GM12801 (cell line): ENCODE results near the gene ASGR1.

Experiments
- TF ChIP-seq, protein P1 (sequence below): IDR thresholded peaks from one replicate; pipeline ENCODE4 v1.5.1; 2011; ENCODE audit warnings: control low read depth; ENCODE audit not compliant: insufficient read length; ENCODE audit errors: extremely low read depth

Gene ASGR1

DNA sequence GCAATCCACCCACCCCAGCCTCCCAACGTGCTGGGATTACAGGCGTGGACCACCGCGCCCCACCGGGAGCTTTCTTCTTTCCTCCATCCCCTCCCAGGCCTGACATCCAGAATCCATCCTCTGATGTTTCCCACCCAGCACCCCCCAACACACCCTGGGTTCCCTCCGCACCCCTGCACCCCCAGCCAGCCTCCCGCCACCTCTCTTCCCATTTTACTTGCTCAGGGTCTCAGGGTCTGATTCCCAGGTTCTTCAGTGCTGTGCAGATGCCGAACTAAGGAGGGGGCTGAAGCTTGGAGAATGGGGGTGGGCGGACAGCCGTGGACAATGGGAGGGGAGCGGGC lies 225 bp downstream of the ASGR1 start:
- TF ChIP-seq, protein P1, sequence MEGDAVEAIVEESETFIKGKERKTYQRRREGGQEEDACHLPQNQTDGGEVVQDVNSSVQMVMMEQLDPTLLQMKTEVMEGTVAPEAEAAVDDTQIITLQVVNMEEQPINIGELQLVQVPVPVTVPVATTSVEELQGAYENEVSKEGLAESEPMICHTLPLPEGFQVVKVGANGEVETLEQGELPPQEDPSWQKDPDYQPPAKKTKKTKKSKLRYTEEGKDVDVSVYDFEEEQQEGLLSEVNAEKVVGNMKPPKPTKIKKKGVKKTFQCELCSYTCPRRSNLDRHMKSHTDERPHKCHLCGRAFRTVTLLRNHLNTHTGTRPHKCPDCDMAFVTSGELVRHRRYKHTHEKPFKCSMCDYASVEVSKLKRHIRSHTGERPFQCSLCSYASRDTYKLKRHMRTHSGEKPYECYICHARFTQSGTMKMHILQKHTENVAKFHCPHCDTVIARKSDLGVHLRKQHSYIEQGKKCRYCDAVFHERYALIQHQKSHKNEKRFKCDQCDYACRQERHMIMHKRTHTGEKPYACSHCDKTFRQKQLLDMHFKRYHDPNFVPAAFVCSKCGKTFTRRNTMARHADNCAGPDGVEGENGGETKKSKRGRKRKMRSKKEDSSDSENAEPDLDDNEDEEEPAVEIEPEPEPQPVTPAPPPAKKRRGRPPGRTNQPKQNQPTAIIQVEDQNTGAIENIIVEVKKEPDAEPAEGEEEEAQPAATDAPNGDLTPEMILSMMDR: no peak

DNA sequence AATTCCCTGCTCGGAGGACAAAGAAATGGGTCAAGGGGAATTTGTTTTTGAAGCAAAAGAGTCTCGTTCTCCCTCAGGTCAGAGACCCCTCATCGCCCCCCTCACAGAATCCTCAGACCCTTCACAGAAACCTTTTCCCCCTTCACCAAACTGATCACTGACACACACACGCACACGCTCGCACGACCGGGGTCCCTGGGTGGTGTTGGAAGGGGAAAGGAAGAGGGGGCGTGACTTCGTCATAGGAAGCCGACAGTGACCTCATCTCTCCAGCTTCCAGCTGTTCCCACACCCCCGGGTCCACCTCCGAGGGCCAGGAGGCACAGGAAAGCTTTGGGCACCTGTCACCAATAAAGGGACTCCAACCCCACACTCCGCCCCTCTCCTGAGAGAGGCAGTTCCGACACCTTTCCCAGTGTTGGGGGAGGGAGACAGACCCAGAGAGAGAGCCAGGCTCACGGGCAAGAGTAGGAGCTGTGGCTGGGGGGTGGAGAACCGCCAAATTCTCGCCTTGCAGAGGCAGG lies 1.2 kb downstream of the ASGR1 start:
- TF ChIP-seq, protein P1: no peak

DNA sequence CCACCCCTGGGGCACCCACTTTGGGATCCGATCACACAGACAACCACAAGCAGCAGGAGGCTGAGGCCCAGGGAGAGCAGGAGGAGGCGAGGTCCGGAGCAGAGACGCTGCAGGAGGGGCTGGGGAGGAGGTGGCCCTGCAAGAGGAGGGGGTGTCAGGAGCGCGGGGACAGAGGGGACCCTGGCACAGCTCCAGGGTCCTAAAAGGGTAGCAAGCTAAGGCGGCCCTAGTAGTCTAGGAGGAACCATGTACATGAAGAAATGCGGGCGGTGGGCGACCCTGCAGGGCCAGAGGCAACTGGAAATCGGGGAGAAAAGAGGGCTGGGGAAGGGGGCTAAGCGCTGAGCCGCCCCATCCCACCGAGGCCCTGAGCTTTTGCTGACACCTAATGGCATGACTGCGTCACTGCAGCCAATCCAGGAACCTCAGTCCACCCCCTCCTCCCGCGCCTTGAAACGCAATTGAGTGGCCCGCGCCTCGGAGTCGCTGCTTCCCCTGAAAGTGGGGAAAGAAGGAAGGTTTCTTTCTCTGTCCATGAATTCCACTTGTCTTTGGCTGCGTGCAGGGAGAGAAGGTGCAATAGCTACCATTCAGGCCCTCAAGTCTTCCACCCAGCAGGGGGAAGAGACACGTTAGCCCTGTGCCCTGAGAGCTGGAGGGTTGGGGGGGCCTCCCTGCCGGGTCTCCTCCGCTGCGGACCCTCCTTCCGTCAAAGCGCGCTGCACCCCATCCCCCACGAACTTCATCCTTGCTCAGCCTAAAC lies 1.8 kb downstream of the ASGR1 start:
- TF ChIP-seq, protein P1: no peak

DNA sequence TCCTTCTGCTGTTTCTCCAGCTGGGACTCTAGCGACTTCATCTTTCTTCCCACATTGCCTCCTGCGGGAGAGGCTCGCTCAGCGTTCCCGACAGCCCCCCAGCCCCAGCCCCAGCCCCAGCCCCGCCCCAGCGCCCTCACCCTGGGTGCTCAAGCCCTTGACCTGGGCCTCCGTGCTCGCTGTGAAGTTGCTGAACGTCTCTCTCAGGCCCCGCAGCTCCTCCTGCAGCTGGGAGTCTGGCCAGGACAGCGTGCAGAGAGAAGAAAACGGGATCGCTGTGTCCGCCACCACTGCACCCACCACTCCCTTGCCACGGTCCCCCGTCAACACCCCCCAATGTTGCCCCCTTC lies 2.4 kb downstream of the ASGR1 start:
- TF ChIP-seq, protein P1: no peak

DNA sequence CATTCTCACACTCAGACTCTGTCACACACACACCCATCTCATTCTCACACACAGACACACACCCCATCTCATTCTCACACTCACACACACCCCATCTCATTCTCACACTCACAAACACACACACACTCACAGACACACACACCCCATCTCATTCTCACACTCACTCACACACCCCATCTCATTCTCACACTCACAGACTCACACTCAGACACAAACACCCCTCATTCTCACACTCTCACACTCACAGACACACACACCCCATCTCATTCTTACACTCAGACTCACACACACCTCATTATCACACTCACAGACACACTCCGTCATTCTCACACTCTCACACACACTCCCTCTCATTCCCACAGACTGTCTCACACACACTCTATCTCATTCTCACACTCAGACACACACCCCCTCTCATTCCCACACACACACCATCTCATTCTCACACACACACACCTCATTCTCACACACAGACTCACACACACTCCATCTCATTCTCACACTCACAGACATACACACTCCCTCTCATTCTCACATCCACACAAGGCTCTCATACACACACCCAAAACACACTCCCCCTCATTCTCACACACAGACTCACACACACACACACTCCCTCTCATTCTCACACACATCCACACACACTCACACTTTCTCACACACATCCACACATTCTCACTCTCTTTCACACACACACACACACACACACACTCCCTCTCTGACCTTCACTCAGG lies 2.9 kb downstream of the ASGR1 start:
- TF ChIP-seq, protein P1: no peak

DNA sequence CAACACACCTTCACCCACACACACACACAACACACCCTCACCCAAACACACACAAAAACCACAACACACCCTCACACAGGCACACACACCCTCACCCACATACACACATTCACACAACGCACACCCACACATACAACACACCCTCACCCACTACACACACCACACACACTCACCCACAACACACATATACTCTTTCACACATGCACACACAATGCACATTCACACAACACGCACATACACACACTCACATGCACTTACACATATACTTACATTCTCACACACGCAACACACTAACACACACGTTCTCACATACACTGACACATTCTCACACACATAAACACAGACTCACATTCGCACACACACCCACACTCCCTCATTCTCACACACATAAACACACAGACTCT lies 3.8 kb downstream of the ASGR1 start:
- TF ChIP-seq, protein P1: no peak

DNA sequence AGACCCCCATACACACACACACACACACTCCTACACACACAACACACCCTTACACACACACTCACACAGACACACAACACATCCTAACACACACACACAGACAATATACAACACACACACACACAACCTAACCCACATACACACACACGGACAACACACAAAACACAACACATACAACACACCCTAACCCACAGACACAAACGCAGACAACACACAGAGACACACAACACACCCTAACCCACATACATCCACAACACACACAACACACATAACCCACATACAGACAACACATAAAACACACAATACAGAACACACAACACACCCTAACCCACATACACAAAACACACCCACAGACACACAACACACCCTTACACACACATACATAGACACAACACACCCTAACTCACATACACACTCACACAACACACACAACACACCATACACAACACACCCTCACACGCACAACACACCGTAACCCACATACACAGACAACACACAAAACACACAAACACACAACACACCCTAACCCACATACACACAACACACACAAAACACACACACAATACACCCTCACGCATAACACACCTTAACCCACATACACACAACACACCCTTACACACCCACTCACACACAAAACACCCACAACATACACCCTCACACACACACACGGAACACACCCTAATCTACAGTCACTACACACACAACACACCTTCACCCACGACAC lies 4.4 kb downstream of the ASGR1 start:
- TF ChIP-seq, protein P1: no peak
